Stimulated activated CD4-positive, alpha-beta T cell treated with anti-CD3 and anti-CD28 coated beads, Interleukin-12 subunit alpha, Interleukin-12 subunit beta, amount 100 ng/mL, for 48 hours (primary cell): ENCODE results near the gene PHAF1.

Source experiments
- DNase-seq, 3 donors: peaks; one replicate each; pipeline ENCODE4 v3.0.0-alpha.2; 2020; ENCODE audit warnings: low read depth in 2 of 3, low spot score in 1 of 3

The PHAF1 gene

DNA sequence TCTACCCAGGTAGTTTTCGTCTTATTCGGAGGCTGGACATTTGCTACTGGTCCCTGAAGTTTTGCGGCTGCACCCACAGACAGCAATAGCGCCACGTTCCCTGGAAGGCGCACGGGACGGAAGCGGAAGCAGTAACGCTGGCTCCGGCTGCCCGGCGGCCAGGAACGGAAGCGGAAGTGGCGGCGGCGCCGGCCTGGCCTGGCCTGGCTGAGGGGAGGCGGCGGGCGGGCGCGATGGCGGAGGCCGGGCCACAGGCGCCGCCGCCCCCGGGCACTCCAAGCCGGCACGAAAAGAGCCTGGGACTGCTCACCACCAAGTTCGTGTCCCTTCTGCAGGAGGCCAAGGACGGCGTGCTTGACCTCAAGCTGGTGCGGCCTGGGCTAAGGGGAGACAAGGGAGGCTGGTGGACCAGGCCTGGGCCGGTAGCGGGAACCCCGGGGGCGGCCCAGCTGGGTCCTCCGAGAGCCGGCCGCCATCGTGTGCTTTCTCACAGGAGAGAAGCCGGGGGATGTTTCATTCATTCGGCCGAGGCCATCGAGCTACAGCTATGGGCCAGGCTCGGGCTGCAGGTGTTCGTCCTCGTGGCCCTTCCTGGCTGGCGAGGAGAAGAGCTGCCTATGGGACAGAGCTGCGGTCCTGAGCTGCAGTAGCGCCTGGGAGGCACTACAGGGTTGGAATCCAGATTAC, 82.4 kb downstream of the PHAF1 start, which contains the start of gene E2F4:
Gene E2F4 (plus strand): TSS at position 161 of the 687 bp plus-strand sequence. CDS start 73 bp downstream, at position 234.
- DNase-seq: peak; percentile 85 to 87 (median 86)

DNA sequence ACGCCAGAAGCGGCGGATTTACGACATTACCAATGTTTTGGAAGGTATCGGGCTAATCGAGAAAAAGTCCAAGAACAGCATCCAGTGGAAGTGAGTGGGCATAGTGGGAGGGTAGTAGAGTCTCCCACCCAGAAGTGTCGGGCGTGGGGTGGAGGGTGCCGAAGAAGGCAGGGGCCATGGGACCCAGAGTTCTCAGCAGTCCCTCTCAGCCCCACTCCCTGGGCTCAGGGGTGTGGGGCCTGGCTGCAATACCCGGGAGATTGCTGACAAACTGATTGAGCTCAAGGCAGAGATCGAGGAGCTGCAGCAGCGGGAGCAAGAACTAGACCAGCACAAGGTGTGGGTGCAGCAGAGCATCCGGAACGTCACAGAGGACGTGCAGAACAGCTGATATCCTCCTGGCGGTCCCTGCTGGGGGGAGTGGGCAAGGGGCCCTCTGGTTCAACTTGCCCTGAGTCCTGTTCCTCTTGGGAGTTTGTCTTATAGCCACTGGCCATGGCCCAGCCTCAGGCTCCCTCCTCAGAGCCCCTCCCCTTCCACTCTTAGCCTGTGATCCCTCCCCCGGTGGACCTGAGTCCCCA, 83.1 kb downstream of the PHAF1 start:
- DNase-seq: no peak

DNA sequence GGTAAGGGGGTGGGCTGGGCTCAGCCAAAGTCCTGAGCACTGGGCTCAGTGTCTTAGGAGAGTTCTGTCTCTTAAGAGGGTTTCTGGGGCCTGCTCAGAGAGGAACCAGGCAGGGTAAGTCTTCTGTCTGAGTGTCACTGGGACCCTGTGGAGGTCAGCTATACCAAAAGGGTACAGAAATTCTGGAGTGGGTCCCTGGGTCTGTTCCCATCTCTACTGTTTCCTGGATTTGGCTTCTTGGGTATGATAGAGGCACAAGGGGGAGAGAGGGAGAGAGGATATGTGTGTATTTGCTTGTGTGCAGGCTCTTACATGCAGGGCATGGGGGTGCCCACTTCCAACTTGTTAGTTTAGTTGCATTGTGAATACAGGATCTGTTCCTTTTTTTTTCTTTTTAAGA, 83.8 kb downstream of the PHAF1 start:
- no peak for DNase-seq

DNA sequence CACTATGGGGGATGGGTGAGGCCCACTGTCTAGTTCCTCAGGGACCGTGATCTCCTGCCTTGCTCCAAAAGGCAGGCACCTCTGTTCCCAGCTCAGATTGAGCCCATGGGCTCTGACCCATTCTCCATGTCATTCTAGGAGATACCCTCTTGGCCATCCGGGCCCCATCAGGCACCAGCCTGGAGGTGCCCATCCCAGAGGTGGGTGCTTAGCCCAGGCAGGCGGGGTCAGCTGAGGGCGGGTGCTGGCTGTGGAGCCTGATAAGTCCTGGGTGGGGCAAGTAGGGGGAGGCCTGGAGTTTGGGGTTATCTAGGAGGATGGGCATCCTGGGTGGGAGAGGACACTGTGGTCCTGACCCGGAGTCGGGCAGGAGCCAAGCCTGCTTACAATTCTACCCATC, 84.5 kb downstream of the PHAF1 start:
- DNase-seq: no peak

DNA sequence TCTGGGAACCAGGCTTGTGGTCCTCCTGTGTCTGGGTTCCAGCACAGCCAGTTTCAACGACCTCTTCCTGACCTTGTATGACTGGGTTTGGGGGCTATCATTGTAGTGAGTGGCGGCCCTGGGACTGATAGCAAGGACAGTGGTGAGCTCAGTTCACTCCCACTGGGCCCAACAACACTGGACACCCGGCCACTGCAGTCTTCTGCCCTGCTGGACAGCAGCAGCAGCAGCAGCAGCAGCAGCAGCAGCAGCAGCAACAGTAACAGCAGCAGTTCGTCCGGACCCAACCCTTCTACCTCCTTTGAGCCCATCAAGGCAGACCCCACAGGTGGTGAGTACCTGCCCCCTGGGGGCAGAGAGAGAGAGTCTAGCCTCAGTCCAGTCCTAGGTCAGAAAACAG, 85.9 kb downstream of the PHAF1 start:
- no peak for DNase-seq

DNA sequence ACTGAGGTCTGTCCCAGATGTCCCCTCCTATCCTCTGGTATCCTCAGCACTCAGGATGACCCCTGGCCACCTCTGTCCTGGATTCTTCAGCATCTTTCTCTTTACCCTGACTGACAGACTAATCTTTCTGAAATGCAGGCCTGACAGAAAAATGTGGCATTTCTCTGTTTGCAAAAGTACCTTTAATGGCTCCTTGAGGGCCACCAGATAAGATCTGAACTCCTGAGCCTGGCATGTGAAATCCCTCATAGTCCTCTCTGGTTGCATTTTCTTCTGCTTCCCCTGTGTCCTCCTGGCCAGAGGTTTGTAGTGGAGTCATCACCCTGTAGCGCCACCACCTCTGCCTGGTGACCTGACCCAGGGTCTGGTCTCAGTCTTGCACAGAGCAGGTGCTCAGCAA, 87.1 kb downstream of the PHAF1 start:
- DNase-seq: no peak

DNA sequence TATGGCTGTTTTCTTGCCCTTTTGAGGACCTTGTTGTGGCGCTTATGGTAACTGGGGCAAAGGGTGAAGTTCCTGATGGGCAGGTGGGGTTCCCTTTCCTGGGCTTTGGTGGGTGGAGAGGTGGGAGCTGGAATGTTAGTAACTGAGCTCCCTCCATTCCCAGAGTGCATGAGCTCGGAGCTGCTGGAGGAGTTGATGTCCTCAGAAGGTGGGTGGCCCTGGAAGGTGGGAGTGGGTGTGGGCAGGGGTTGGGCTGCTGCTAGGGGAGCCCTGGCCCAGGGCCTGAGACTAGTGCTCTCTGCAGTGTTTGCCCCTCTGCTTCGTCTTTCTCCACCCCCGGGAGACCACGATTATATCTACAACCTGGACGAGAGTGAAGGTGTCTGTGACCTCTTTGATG, 88.0 kb downstream of the PHAF1 start:
- no peak for DNase-seq
